Keratinocyte (primary cell): ENCODE data around the gene FNDC10. TPM values are rescaled to one million over a fixed set of nuclear protein-coding genes. Genes with fewer than 3 reads are reported as not detected.

Source experiments
- DNase-seq: peaks from one replicate; pipeline ENCODE4 v3.0.0-alpha.2; 2011; ENCODE audit warnings: low read depth, missing footprints, low spot score
- FAIRE-seq: peaks from 2 replicates; lab custom pipeline; 2011; peaks lifted over from hg19 to GRCh38; lab: Jason Lieb, UNC
- H2AFZ ChIP-seq: 2 replicates; pipeline ENCODE4 v1.6.0; 2012; ENCODE audit warnings: low read length, control low read depth, inconsistent platforms; ENCODE audit not compliant: control insufficient read depth
- H3K27ac ChIP-seq: 2 replicates; pipeline ENCODE4 v1.5.1; 2011; ENCODE audit warnings: low read length; ENCODE audit not compliant: control insufficient read depth, insufficient read depth
- H3K27me3 ChIP-seq: 3 replicates; pipeline ENCODE4 v1.6.0; 2011; ENCODE audit warnings: low read length; ENCODE audit not compliant: control insufficient read depth, insufficient read depth; ENCODE audit errors: extremely low read depth
- H3K36me3 ChIP-seq, 2 experiments: 2 replicates in 1 of 2; 3 replicates in 1 of 2; pipeline ENCODE4 v1.5.1; 2011; ENCODE audit warnings: low read length in 2 of 2, mild to moderate bottlenecking in 1 of 2; ENCODE audit not compliant: control insufficient read depth in 2 of 2, insufficient read depth in 2 of 2; ENCODE audit errors: extremely low read depth in 1 of 2
- H3K4me1 ChIP-seq: 3 replicates; pipeline ENCODE4 v1.5.1; 2011; ENCODE audit warnings: low read length; ENCODE audit not compliant: control insufficient read depth, insufficient read depth; ENCODE audit errors: extremely low read depth
- H3K4me2 ChIP-seq: 3 replicates; pipeline ENCODE4 v1.6.0; 2011; ENCODE audit warnings: low read depth, low read length; ENCODE audit not compliant: control insufficient read depth, insufficient read depth; ENCODE audit errors: extremely low read depth
- H3K4me3 ChIP-seq, 3 experiments: fragments of 200-600 bp in 1 of 3; sonication (generic) in 1 of 3; 2 replicates in 2 of 3; 3 replicates in 1 of 3; pipeline ENCODE4 v1.5.1; 2011 to 2016; ENCODE audit warnings: low read length in 3 of 3, mild to moderate bottlenecking in 3 of 3, control low read depth in 2 of 3, inconsistent platforms in 1 of 3, low read depth in 1 of 3, mixed read lengths in 1 of 3, mixed run types in 1 of 3, moderate library complexity in 1 of 3; ENCODE audit not compliant: control insufficient read depth in 2 of 3, insufficient read depth in 2 of 3; ENCODE audit errors: extremely low read depth in 1 of 3
- H3K79me2 ChIP-seq: 2 replicates; pipeline ENCODE4 v1.6.0; 2012; ENCODE audit warnings: low read length; ENCODE audit not compliant: control insufficient read depth, insufficient read depth
- H3K9ac ChIP-seq: 3 replicates; pipeline ENCODE4 v1.6.0; 2011; ENCODE audit warnings: low read length; ENCODE audit not compliant: control insufficient read depth, insufficient read depth; ENCODE audit errors: extremely low read depth
- H3K9me1 ChIP-seq: 3 replicates; pipeline ENCODE4 v1.6.0; 2011; ENCODE audit warnings: low read length; ENCODE audit not compliant: control insufficient read depth, insufficient read depth; ENCODE audit errors: extremely low read depth
- H3K9me3 ChIP-seq: 2 replicates; pipeline ENCODE4 v1.5.1; 2012; ENCODE audit warnings: low read depth, low read length; ENCODE audit not compliant: control insufficient read depth
- H4K20me1 ChIP-seq: 3 replicates; pipeline ENCODE4 v1.6.0; 2011; ENCODE audit warnings: low read length; ENCODE audit not compliant: control insufficient read depth, insufficient read depth; ENCODE audit errors: extremely low read depth
- CTCF ChIP-seq, 3 experiments: IDR thresholded peaks in 1 of 3; conservative IDR thresholded peaks in 1 of 3; optimal IDR thresholded peaks in 1 of 3; 2 replicates in 2 of 3; 3 replicates in 1 of 3; pipeline versions ENCODE3 to v1.5.1; 2011; ENCODE audit warnings: low read length in 3 of 3, mild to moderate bottlenecking in 3 of 3, moderate library complexity in 2 of 3, control low read depth in 1 of 3, inconsistent platforms in 1 of 3; ENCODE audit not compliant: insufficient read depth in 2 of 3; ENCODE audit errors: extremely low read depth in 1 of 3
- EZH2 ChIP-seq: IDR thresholded peaks from one replicate; pipeline ENCODE4 v1.6.1; 2012; ENCODE audit warnings: inconsistent platforms, mild to moderate bottlenecking, low read length, moderate library complexity
- dilution Hi-C: fragments of 300-500 bp; cut with MboI; formaldehyde crosslinking; loops from one replicate; pipeline ENCODE4 v1.7.0; 2020; ENCODE audit warnings: low sequenced_read_pairs; ENCODE audit not compliant: extremely low pct_ligation_motif_present
- polyA plus RNA-seq, 5 experiments: library from polyadenylated mRNA; depleted of rRNA in 3 of 5; stranded (reverse) in 3 of 5; stranded (forward) in 1 of 5; unstranded in 1 of 5; fragments of >200 nt; gene quantifications; 1 replicate in 1 of 5; 2 replicates in 3 of 5; 3 replicates in 1 of 5; pipeline versions ENCODE4 v1.2.1 to v1.2.3, GENCODE V29; 2011 to 2012; ENCODE audit warnings: missing spikeins in 2 of 5, low read depth in 1 of 5, low replicate concordance in 1 of 5

The FNDC10 gene
- polyA plus RNA-seq, 1 donor (not counting 4 experiments of a cell fraction or from before 2014, with no cell fraction given), result 1.2 TPM

- Histone ChIP-seq H3K9ac (peak overlapping the region; percentile 96), H3K4me2 (peak overlapping the region; percentile 76), H3K9me3 (no peaks in the 10 kb centered on the region), H3K79me2 (peaks cover 13% of the 10 kb centered on the region), H3K4me3 (peak overlapping the region; percentile 87 to 96 (median 90)), H3K9me1 (no peaks in the 10 kb centered on the region), H3K27me3 (no peaks in the 10 kb centered on the region), H3K36me3 (peaks cover 0 to 3% of the 10 kb centered on the region in 2 experiments), H3K27ac (peak overlapping the region; percentile 96), H3K4me1 (peaks cover 18% of the 10 kb centered on the region), H4K20me1 (no peaks in the 10 kb centered on the region), H2AFZ (peak overlapping the region; percentile 36)
- TF ChIP-seq EZH2 (no peak), CTCF (optimal IDR thresholded peaks at IDR 0.05 in 1 of 3, IDR thresholded peaks at IDR 0.05 in 1 of 3, conservative IDR thresholded peaks at IDR 0.05 in 1 of 3; ENCODE audit: extremely low read depth in 1 of 3, insufficient read depth in 2 of 3, low read length in 3 of 3) (no peak)
- DNase-seq (no peak), FAIRE-seq (no peak)
- dilution Hi-C loops, result no loop called here
Measured at GRCh38 chr1:1614954-1615255, 15.0 kb upstream of the FNDC10 start.

GRCh38 chr1:1614204-1614953 is 14.4 kb upstream of the FNDC10 start:
- FAIRE-seq (no peak), DNase-seq (no peak)
- Histone ChIP-seq H3K27ac (peak overlapping the region; percentile 96), H3K9ac (peak overlapping the region; percentile 96), H3K9me3 (no peaks in the 10 kb centered on the region), H3K9me1 (no peaks in the 10 kb centered on the region), H2AFZ (no peak overlapping the region), H3K79me2 (peaks cover 13% of the 10 kb centered on the region), H3K4me3 (peak overlapping the region; percentile 87 to 96 (median 90)), H3K4me2 (peak overlapping the region; percentile 76), H3K27me3 (no peaks in the 10 kb centered on the region), H3K4me1 (peaks cover 18% of the 10 kb centered on the region), H3K36me3 (peaks cover 0 to 3% of the 10 kb centered on the region in 2 experiments), H4K20me1 (no peaks in the 10 kb centered on the region)
- TF ChIP-seq EZH2 (no peak), CTCF (optimal IDR thresholded peaks at IDR 0.05 in 1 of 3, IDR thresholded peaks at IDR 0.05 in 1 of 3, conservative IDR thresholded peaks at IDR 0.05 in 1 of 3; ENCODE audit: extremely low read depth in 1 of 3, insufficient read depth in 2 of 3, low read length in 3 of 3) (no peak)
- dilution Hi-C loops, result no loop called here
